OCI-LY3 (cell line): ENCODE data around the gene PTGES3L.

Source experiments
- EZH2phosphoT487 ChIP-seq: fragments of 200-600 bp; shearing (Covaris generic); IDR thresholded peaks from 2 replicates; pipeline ENCODE4 v1.6.1; 2018; ENCODE audit warnings: antibody characterized with exemption, mixed run types, low read depth
- TF ChIP-seq, protein P1 (sequence below): fragments of 200-600, 300-600 bp; sonication (generic); IDR thresholded peaks from 2 replicates; pipeline ENCODE4 v1.5.1; 2014; ENCODE audit warnings: antibody characterized with exemption, low read length, low read depth

DNA sequence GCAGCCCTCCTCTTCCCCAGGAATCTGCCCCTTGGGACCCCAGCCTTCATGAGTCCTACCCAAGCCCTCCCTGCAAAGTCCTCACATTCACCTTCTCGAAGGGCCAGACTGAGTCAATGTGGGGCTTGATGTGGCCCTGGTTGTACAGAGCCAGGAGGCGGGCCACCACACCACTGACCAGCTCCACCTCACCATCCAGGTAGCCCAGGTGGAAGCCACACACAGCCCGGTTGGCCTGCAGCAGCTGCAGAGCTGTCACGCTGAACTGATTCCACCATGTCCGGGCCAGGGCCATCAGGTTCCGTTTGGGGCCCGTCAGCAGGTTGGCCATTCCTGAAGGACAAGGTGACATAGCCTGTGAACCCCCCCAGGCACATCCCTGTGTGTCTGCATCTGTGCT lies 36.3 kb upstream of the PTGES3L start:
- TF ChIP-seq, protein P1, sequence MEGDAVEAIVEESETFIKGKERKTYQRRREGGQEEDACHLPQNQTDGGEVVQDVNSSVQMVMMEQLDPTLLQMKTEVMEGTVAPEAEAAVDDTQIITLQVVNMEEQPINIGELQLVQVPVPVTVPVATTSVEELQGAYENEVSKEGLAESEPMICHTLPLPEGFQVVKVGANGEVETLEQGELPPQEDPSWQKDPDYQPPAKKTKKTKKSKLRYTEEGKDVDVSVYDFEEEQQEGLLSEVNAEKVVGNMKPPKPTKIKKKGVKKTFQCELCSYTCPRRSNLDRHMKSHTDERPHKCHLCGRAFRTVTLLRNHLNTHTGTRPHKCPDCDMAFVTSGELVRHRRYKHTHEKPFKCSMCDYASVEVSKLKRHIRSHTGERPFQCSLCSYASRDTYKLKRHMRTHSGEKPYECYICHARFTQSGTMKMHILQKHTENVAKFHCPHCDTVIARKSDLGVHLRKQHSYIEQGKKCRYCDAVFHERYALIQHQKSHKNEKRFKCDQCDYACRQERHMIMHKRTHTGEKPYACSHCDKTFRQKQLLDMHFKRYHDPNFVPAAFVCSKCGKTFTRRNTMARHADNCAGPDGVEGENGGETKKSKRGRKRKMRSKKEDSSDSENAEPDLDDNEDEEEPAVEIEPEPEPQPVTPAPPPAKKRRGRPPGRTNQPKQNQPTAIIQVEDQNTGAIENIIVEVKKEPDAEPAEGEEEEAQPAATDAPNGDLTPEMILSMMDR, result no peak
- TF ChIP-seq EZH2phosphoT487, result no peak
